ENCODE data around the gene ELF1. TPM values are rescaled to one million over a fixed set of nuclear protein-coding genes. Genes with fewer than 3 reads are reported as not detected.

ELF1 gene
- total and polyA plus RNA-seq, 2 experiments from 2014 or later = 22.2 to 36.8 TPM

DNA sequence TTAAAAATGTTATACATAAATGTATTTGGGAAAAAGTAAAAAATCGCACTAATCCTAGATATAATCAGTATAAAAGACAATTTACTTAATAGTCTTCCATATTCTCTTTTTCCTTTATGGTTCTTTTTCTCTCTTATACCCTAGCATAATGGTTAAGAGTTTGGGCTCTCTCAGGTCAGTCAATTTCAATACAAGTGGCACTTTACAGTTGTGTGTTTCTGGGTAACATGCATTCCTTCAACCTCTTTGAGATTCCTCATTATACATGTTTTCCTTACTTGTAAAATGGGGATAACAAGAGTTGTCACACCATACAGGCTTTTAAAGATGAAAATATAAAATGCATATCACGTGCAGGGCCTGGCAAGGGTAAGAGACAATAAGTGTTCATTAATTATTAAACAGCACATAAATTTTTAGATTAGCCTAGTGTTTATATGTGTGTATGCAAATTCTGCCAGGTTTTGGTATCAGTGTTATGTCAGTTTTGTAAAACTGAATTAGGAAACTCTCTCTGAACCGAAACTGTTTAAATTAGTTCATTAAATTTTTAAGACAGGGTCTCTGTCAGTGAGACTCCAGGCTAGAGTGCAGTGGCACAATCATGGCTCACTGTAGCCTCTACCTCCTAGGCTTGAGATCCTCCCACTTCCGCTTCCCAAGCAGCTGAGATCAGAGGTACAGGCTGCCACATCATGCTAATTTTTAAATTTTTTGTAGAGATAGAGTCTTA is 49.8 kb downstream of the ELF1 start:
- DNase-seq (ENCODE audit: low read depth in 1 of 2, low spot score in 1 of 2) = no peak
- Histone ChIP-seq H3K27ac (no peak overlapping the region), H3K4me1 (ENCODE audit: low read depth) (peaks cover 11% of the 10 kb centered on the region), H3K36me3 (no peaks in the 10 kb centered on the region), H3K9me3 (ENCODE audit: low read depth) (no peaks in the 10 kb centered on the region), H3K4me3 (no peak overlapping the region), H3K27me3 (no peaks in the 10 kb centered on the region)
- TF ChIP-seq CTCF (IDR thresholded peaks at IDR 0.05; ENCODE audit: low read depth, low read length) = no peak

DNA sequence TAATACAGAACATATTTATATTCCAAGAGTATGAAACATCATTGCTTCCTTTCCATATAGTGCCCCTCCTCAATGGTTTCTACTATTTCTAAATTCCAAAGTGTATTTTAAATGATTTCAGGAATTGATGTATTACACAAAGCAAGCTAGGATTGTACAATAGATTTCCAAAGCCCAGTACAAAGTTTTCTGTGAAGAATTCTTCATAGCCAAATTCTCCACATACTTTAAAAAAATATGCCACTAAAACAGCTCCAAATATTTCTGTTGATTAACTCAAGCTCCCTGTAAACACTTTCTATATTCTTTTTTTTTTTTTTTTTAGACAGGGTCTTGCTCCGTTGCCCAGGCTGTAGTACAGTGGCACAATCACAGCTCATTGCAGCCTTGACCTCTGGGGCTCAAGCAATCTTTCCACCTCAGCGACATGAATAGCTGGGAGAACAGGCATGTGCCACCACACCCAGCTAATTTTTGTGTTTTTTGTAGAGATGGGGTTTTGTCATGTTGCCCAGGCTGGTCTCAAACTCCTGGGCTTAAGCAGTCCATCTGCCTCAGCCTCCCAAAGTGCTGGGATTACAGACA is 50.6 kb downstream of the ELF1 start:
- TF ChIP-seq CTCF (IDR thresholded peaks at IDR 0.05; ENCODE audit: low read depth, low read length) = no peak
- Histone ChIP-seq H3K27ac (no peak overlapping the region), H3K4me3 (no peak overlapping the region), H3K27me3 (no peaks in the 10 kb centered on the region), H3K9me3 (ENCODE audit: low read depth) (no peaks in the 10 kb centered on the region), H3K4me1 (ENCODE audit: low read depth) (peaks cover 5% of the 10 kb centered on the region), H3K36me3 (no peaks in the 10 kb centered on the region)
- DNase-seq (ENCODE audit: low read depth in 1 of 2, low spot score in 1 of 2) = no peak

DNA sequence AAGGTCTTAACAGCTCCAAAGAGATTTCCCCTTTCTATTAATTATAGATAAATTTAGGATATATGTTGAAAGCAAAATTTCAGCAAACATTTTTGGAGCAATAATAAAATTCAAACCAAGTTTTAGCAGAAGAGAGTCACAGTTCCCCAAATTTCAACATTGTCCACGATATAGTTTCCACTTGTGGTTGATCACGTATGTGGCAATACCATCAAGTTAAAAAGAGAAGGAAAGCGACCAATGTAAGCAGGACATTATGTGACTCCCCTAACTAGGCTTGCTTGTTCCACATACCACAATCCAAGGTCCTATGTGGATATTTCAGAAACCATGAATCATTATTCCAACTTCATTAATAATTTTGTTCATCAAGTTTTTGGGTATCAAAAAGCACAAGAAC is 52.8 kb downstream of the ELF1 start:
- no peak for TF ChIP-seq CTCF (IDR thresholded peaks at IDR 0.05; ENCODE audit: low read depth, low read length)
- Histone ChIP-seq H3K4me1 (ENCODE audit: low read depth) (no peaks in the 10 kb centered on the region), H3K4me3 (no peak overlapping the region), H3K36me3 (no peaks in the 10 kb centered on the region), H3K9me3 (ENCODE audit: low read depth) (no peaks in the 10 kb centered on the region), H3K27ac (no peak overlapping the region), H3K27me3 (no peaks in the 10 kb centered on the region)
- DNase-seq (ENCODE audit: low read depth in 1 of 2, low spot score in 1 of 2) = no peak

DNA sequence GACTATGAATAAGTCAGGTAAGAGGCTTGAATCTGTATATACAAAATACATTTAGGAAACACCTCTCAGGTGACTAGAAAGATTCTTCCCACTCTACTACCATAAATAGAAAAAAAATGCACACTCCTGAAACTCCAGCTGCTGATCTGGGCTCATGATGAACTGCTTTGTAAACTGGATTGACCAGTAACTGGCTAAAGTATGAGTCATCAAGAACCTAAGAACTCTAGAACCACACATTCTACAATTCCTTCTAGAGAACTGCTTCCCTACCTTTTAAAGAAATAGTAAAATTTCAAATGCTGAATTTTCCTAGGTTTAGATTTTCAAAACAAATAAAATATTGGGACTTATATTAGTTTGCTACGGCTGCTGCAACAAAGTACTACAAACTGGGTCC is 55.2 kb downstream of the ELF1 start:
- peak in 1 of 2 donors; percentile 29 for DNase-seq (ENCODE audit: low read depth in 1 of 2, low spot score in 1 of 2)
- Histone ChIP-seq H3K27ac (no peak overlapping the region), H3K27me3 (no peaks in the 10 kb centered on the region), H3K36me3 (no peaks in the 10 kb centered on the region), H3K9me3 (ENCODE audit: low read depth) (no peaks in the 10 kb centered on the region), H3K4me1 (ENCODE audit: low read depth) (no peaks in the 10 kb centered on the region), H3K4me3 (no peak overlapping the region)
- no peak for TF ChIP-seq CTCF (IDR thresholded peaks at IDR 0.05; ENCODE audit: low read depth, low read length)

DNA sequence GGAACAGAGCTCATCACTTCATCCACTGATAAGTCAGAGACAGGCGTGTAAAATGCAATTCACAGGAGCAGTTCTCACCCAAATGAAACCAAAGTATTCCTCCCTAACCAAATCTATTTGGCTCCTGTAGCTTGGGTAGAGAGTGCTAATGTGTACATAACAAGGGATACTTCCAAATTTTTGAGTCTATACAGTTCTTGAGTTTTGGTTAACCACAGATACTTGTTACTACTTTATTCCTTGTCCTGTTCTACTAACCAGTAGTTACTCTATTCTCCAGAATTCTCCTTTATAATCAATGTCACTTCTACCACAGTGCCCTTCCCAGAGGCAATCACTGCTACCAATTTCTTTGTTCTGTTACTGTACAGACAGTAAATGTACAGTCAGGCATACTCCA is 57.3 kb downstream of the ELF1 start:
- H3K4me3 ChIP-seq = no peak overlapping the region
- no peaks in the 10 kb centered on the region for H3K27me3 ChIP-seq
- TF ChIP-seq CTCF (IDR thresholded peaks at IDR 0.05; ENCODE audit: low read depth, low read length) = no peak
- no peaks in the 10 kb centered on the region for H3K9me3 ChIP-seq (ENCODE audit: low read depth)
- DNase-seq (ENCODE audit: low read depth in 1 of 2, low spot score in 1 of 2) = no peak
- H3K4me1 ChIP-seq (ENCODE audit: low read depth) = no peaks in the 10 kb centered on the region
- peak overlapping the region; percentile 19 for H3K27ac ChIP-seq
- H3K36me3 ChIP-seq = peaks cover 10% of the 10 kb centered on the region

Data from cardiac muscle cell (in vitro differentiated cells and primary cell).